GM23338 (cell line): ENCODE measurements around the gene GLYATL3. TPM values are rescaled to one million over a fixed set of nuclear protein-coding genes. Genes with fewer than 3 reads are reported as not detected.

ENCODE experiments used
- ATAC-seq: fragments of 200-7000 bp; cut with Tn5 transposase; 3 replicates; pipeline ENCODE4 v1.9.1; 2020
- DNase-seq: peaks from one replicate; pipeline ENCODE4 v3.0.0-alpha.2; 2015; ENCODE audit warnings: low spot score
- H2AFZ ChIP-seq: fragments of 200-600 bp; sonication (generic); 2 replicates; pipeline ENCODE4 v1.8.0; 2016; ENCODE audit warnings: antibody characterized with exemption, mild to moderate bottlenecking, moderate library complexity
- H3F3A ChIP-seq: fragments of 200-600 bp; sonication (generic); replicated peaks from 2 replicates; pipeline ENCODE4 v1.8.0; 2017; ENCODE audit warnings: antibody characterized with exemption, mixed run types, low read depth
- H3K27ac ChIP-seq: fragments of 200-600 bp; sonication (generic); 2 replicates; pipeline ENCODE4 v1.6.1; 2016; ENCODE audit warnings: low read depth
- H3K27me3 ChIP-seq: fragments of 200-600 bp; sonication (generic); 2 replicates; pipeline ENCODE4 v1.8.0; 2016; ENCODE audit warnings: mild to moderate bottlenecking, mixed run types, moderate library complexity; ENCODE audit not compliant: insufficient read depth
- H3K36me3 ChIP-seq: fragments of 200-600 bp; sonication (generic); 2 replicates; pipeline ENCODE4 v1.8.0; 2016; ENCODE audit warnings: mild to moderate bottlenecking; ENCODE audit not compliant: insufficient read depth
- H3K4me1 ChIP-seq: fragments of 200-600 bp; sonication (generic); 2 replicates; pipeline ENCODE4 v1.8.0; 2016; ENCODE audit warnings: mild to moderate bottlenecking, moderate library complexity; ENCODE audit not compliant: insufficient read depth
- H3K4me2 ChIP-seq: fragments of 200-600 bp; sonication (generic); 2 replicates; pipeline ENCODE4 v1.7.1; 2017; ENCODE audit warnings: mixed run types
- H3K4me3 ChIP-seq: fragments of 200-600 bp; sonication (generic); 2 replicates; pipeline ENCODE4 v1.6.1; 2016; ENCODE audit warnings: mixed run types
- H3K79me2 ChIP-seq: fragments of 200-600 bp; sonication (generic); replicated peaks from 2 replicates; pipeline ENCODE4 v1.8.0; 2017; ENCODE audit warnings: mild to moderate bottlenecking; ENCODE audit not compliant: insufficient read depth
- H3K9me2 ChIP-seq: fragments of 200-600 bp; sonication (generic); 2 replicates; pipeline ENCODE4 v1.8.0; 2017; ENCODE audit not compliant: insufficient read depth
- H4K20me1 ChIP-seq: fragments of 200-600 bp; sonication (generic); replicated peaks from 2 replicates; pipeline ENCODE4 v1.8.0; 2017; ENCODE audit warnings: mild to moderate bottlenecking; ENCODE audit not compliant: insufficient read depth
- H3K27ac Mint-ChIP-seq: 2 replicates; pipeline ENCODE4 v1.8.0; 2020; ENCODE audit warnings: inconsistent platforms, mild to moderate bottlenecking, moderate library complexity, mixed read lengths
- H3K27me3 Mint-ChIP-seq: 3 replicates; pipeline ENCODE4 v1.8.0; 2022; ENCODE audit warnings: low read depth, mild to moderate bottlenecking, moderate library complexity, mixed read lengths, inconsistent platforms; ENCODE audit not compliant: insufficient read depth, poor library complexity
- H3K36me3 Mint-ChIP-seq: 3 replicates; pipeline ENCODE4 v1.8.0; 2021; ENCODE audit warnings: low read depth, mild to moderate bottlenecking, inconsistent platforms, moderate library complexity, mixed read lengths
- H3K4me1 Mint-ChIP-seq: 3 replicates; pipeline ENCODE4 v1.8.0; 2020; ENCODE audit warnings: mild to moderate bottlenecking, inconsistent platforms, mixed read lengths
- H3K4me3 Mint-ChIP-seq: 3 replicates; pipeline ENCODE4 v1.8.0; 2021; ENCODE audit warnings: moderate library complexity, mild to moderate bottlenecking, inconsistent platforms, mixed read lengths
- H3K9me3 Mint-ChIP-seq: 3 replicates; pipeline ENCODE4 v1.8.0; 2020; ENCODE audit warnings: moderate library complexity, mild to moderate bottlenecking, inconsistent platforms, mixed read lengths
- CREB1 ChIP-seq: fragments of 250-450 bp; sonication (Bioruptor Pico); IDR thresholded peaks from 2 replicates; pipeline ENCODE4 v1.5.0; 2020; ENCODE audit warnings: low read depth, mild to moderate bottlenecking, moderate library complexity
- ETS1 ChIP-seq: IDR thresholded peaks from 2 replicates; pipeline ENCODE4 v1.6.1; 2016; ENCODE audit warnings: antibody characterized with exemption
- EZH2 ChIP-seq: fragments of 200-600 bp; sonication (generic); IDR thresholded peaks from one replicate; pipeline ENCODE4 v1.8.0; 2017; ENCODE audit warnings: antibody characterized with exemption, mild to moderate bottlenecking, low read depth; ENCODE audit not compliant: unreplicated experiment
- POLR2AphosphoS5 ChIP-seq: IDR thresholded peaks from 2 replicates; pipeline ENCODE4 v1.6.1; 2016; ENCODE audit warnings: antibody characterized with exemption, low read depth
- REST ChIP-seq: IDR thresholded peaks from one replicate; pipeline ENCODE4 v1.6.1; 2018; ENCODE audit warnings: antibody characterized with exemption; ENCODE audit not compliant: unreplicated experiment
- STAT1 ChIP-seq: IDR thresholded peaks from one replicate; pipeline ENCODE4 v1.6.1; 2016; ENCODE audit warnings: antibody characterized with exemption; ENCODE audit not compliant: unreplicated experiment
- ZNF462 ChIP-seq: fragments of 250-450 bp; sonication (Bioruptor Pico); IDR thresholded peaks from 2 replicates; pipeline ENCODE4 v1.5.0; 2020; ENCODE audit warnings: mild to moderate bottlenecking, moderate library complexity
- polyA plus RNA-seq: library from polyadenylated mRNA; unstranded; fragments of >200 nt; fragmentation: Nextera tagmentation; extraction: Ambion mirVana; gene quantifications from 2 replicates; pipeline ENCODE4 v1.2.1, GENCODE V29; 2016
- total RNA-seq: library from RNA; depleted of rRNA; stranded (reverse); fragments of >200 nt; shearing (Covaris generic); gene quantifications from 2 replicates; pipeline ENCODE4 v1.2.3, GENCODE V29; 2014

GLYATL3 gene
- total and polyA plus RNA-seq, 2 experiments from 2014 or later = not detected

- no peaks in the 10 kb centered on the region for H3F3A ChIP-seq
- DNase-seq (no peak), ATAC-seq (no peak)
- Mint-ChIP-seq H3K4me1 (peaks cover 3% of the 10 kb centered on the region; the same call in 1 of the 3 replicates), H3K9me3 (no peaks in the 10 kb centered on the region), H3K27me3 (peaks cover 2% of the 10 kb centered on the region), H3K4me3 (no peak overlapping the region), H3K36me3 (no peaks in the 10 kb centered on the region), H3K27ac (no peak overlapping the region)
- H3K9me2 ChIP-seq = no peaks in the 10 kb centered on the region
- H3K4me2 ChIP-seq = no peak overlapping the region
- no peak overlapping the region for H3K27ac ChIP-seq
- no peak overlapping the region for H3K4me3 ChIP-seq
- H3K79me2 ChIP-seq = no peaks in the 10 kb centered on the region
- H3K36me3 ChIP-seq = no peaks in the 10 kb centered on the region
- H4K20me1 ChIP-seq = no peaks in the 10 kb centered on the region
- H3K27me3 ChIP-seq = no peaks in the 10 kb centered on the region
- no peak for TF ChIP-seq POLR2AphosphoS5
- no peak for TF ChIP-seq CREB1 (CRISPR knock-in tag)
- no peak for TF ChIP-seq EZH2
- H2AFZ ChIP-seq = no peak overlapping the region
- no peaks in the 10 kb centered on the region for H3K4me1 ChIP-seq
These were observed 18.2 kb downstream of the GLYATL3 start for GRCh38 chr6:49517919-49518318.

GRCh38 chr6:49519660-49520059, 19.9 kb downstream of the GLYATL3 start:
- Histone ChIP-seq H3K27me3 (no peaks in the 10 kb centered on the region), H4K20me1 (no peaks in the 10 kb centered on the region), H3K4me2 (no peak overlapping the region), H3K9me2 (no peaks in the 10 kb centered on the region), H3K79me2 (no peaks in the 10 kb centered on the region), H3K27ac (no peak overlapping the region), H3K4me3 (no peak overlapping the region), H3F3A (no peaks in the 10 kb centered on the region), H2AFZ (no peak overlapping the region), H3K4me1 (no peaks in the 10 kb centered on the region), H3K36me3 (no peaks in the 10 kb centered on the region)
- no peaks in the 10 kb centered on the region for H3K4me1 Mint-ChIP-seq
- peaks cover 2% of the 10 kb centered on the region for H3K27me3 Mint-ChIP-seq
- no peaks in the 10 kb centered on the region for H3K9me3 Mint-ChIP-seq
- no peaks in the 10 kb centered on the region for H3K36me3 Mint-ChIP-seq
- no peak for ATAC-seq
- no peak for DNase-seq
- H3K4me3 Mint-ChIP-seq = no peak overlapping the region
- H3K27ac Mint-ChIP-seq = no peak overlapping the region
- TF ChIP-seq EZH2 (no peak), STAT1 (no peak), ETS1 (no peak), ZNF462 (CRISPR knock-in tag) (no peak), CREB1 (CRISPR knock-in tag) (no peak), POLR2AphosphoS5 (no peak), REST (no peak)
